Fibroblast of mammary gland (primary cell): Measurements from ENCODE around the gene AMBRA1.
"Not testable (repeated sequence)": the region's sequence is repeated elsewhere in the genome, so short reads cannot be mapped to it uniquely, and the experiment has no call there.

Source experiments
- DNase-seq: peaks from one replicate; pipeline ENCODE4 v3.0.0-alpha.2; 2010; ENCODE audit warnings: low read depth
- H3K4me3 ChIP-seq: 2 replicates; pipeline ENCODE4 v1.5.1; 2011; ENCODE audit warnings: low read depth, mild to moderate bottlenecking, low read length, moderate library complexity; ENCODE audit not compliant: control insufficient read depth
- TF ChIP-seq, protein P1 (sequence below): conservative IDR thresholded peaks from 2 replicates; pipeline ENCODE4 v1.5.1; 2011; ENCODE audit warnings: low read depth, low read length, inconsistent platforms; ENCODE audit not compliant: control insufficient read depth, insufficient read depth

Gene AMBRA1

DNA sequence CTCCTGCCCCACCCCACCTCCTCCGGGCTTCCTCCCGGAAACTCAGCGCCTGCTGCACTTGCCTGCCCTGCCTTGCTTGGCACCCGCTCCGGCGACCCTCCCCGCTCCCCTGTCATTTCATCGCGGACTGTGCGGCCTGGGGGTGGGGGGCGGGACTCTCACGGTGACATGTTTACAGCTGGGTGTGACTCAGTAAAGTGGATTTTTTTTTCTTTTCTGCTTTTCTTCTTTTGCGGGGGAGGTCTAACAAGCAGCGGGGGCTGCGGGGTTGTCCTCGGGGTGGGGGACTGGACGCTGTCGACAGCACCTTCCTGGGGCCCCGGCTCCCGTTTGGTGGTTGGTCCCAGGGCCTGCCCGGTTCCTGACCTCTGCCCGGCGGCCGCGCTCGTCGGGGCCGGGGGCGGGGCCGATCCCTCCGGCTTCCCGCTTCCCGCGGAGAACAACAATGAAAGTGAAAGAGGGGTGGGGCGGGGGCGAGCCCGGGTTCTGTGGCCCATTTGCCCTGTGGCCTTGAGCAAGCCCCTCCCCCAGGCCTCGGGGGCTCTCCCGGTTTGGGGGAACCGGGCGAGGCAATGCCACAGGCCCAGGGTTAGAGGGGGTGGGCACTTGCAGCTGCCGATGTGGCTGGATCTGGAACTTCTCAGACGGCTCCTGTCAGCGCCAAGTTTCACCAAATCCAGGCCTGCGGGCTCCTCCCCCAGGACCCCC is 213.3 kb downstream of the AMBRA1 start:
- DNase-seq = peak; percentile 36
- H3K4me3 ChIP-seq = peak overlapping the region; percentile 55
- TF ChIP-seq, protein P1, sequence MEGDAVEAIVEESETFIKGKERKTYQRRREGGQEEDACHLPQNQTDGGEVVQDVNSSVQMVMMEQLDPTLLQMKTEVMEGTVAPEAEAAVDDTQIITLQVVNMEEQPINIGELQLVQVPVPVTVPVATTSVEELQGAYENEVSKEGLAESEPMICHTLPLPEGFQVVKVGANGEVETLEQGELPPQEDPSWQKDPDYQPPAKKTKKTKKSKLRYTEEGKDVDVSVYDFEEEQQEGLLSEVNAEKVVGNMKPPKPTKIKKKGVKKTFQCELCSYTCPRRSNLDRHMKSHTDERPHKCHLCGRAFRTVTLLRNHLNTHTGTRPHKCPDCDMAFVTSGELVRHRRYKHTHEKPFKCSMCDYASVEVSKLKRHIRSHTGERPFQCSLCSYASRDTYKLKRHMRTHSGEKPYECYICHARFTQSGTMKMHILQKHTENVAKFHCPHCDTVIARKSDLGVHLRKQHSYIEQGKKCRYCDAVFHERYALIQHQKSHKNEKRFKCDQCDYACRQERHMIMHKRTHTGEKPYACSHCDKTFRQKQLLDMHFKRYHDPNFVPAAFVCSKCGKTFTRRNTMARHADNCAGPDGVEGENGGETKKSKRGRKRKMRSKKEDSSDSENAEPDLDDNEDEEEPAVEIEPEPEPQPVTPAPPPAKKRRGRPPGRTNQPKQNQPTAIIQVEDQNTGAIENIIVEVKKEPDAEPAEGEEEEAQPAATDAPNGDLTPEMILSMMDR = no peak

DNA sequence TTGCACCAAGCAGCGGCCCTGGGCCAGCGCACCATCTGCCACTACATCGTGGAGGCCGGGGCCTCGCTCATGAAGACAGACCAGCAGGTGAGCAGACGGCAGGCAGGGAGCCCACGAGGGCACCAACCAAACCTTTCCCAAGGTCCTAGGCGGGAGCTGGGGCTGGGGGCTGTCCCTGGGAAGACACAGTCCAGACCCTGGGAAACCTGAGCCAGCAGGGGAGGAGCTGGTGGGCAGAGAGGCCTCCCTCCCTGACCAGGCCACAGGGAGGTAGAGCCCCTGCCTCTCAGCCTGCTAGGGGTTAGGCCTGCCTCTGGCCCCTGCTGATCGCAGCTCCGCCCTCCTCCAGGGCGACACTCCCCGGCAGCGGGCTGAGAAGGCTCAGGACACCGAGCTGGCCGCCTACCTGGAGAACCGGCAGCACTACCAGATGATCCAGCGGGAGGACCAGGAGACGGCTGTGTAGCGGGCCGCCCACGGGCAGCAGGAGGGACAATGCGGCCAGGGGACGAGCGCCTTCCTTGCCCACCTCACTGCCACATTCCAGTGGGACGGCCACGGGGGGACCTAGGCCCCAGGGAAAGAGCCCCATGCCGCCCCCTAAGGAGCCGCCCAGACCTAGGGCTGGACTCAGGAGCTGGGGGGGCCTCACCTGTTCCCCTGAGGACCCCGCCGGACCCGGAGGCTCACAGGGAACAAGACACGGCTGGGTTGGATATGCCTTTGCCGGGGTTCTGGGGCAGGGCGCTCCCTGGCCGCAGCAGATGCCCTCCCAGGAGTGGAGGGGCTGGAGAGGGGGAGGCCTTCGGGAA is 214.1 kb downstream of the AMBRA1 start:
- DNase-seq, H3K4me3 ChIP-seq: not testable (repeated sequence)

DNA sequence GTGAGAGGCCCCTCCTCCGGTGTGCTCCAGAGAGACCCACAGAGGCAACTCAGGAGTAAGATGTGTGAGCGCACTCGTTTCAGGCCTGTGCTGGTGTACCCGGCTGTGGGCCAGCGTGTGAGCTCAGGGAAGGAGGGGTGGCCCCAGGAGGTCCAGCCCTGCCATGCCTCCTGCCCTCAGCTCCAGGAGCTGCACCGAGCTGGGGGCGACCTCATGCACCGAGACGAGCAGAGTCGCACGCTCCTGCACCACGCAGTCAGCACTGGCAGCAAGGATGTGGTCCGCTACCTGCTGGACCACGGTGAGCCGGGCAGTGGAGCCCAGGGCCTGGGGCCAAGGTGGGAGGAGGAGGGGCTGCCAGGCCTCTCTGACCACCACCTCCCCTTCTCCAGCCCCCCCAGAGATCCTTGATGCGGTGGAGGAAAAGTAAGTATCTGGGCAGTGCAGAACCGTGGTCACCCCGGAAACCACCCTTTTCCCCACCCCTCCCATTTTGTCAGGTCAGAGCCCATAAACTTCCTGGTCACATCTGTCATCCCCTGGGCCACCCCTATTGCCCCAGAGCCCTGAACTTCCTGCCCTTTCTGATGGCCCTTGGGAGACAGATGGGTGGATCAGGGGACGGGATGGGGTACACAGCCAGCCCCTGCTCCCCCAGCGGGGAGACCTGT is 214.9 kb downstream of the AMBRA1 start:
- DNase-seq = no peak
- no peak overlapping the region for H3K4me3 ChIP-seq
- TF ChIP-seq, protein P1 = no peak

DNA sequence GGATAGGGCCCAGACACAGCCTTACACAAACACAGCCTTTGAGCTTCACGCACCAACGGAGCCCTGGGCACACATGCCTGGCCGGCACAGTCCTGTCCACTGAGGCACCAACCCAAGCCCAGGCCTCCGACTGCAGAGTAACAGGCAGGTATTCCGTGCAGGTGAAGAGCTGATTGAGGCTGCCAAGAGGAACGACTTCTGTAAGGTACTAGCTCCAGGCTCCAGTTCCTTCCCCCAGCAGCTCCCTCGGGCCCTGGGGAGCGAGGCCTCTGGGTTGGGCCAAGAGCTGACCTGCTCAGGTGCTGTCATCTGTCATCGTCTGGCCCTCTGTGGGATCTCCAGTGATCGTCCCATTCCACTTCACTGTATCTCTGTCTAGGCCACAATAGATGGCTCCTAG is 215.5 kb downstream of the AMBRA1 start:
- H3K4me3 ChIP-seq = no peak overlapping the region
- no peak for DNase-seq
- TF ChIP-seq, protein P1 = no peak

DNA sequence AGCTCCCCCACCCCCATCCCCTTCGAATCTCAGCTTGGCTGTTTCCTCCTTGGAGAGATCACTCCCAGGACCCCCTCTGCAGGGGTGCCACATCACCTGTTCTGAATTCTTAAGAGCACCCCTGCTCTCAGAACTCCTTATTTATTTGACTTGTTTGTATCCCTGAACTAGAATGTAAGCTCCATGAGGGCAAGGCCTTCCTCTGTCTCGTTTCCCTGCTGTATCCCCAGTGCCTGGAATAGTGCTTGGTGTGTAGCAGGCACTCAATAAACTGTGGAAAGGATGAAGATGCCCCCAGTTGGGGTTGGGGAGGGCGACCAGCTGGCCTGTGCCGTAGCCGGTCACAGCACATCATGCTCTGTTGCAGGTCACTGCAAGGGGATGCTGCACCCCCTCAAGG is 216.0 kb downstream of the AMBRA1 start:
- no peak for DNase-seq
- TF ChIP-seq, protein P1 = no peak
- H3K4me3 ChIP-seq = no peak overlapping the region

DNA sequence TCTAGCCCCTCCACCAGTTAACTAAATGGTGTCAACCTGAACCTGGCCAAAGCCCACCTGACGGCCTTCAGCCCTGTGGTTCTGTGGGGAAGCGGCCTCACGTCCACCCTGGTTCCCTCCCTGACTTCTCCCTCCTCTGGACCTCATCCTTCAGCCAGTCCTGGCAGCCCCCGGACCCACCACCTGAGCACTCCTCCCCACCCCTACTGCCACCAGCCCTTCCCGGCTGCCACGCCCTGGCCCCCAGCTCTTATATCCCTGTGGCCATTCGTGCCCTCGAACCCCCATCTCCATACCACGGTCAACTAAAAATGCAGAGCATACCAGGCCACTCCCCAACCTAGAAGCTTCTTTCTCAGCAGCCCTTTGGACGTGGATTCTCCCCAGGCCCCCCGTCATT is 216.5 kb downstream of the AMBRA1 start:
- no peak for DNase-seq
- TF ChIP-seq, protein P1 = no peak
- H3K4me3 ChIP-seq = no peak overlapping the region
